ENCODE results near the gene MARCHF5.
"Not testable (repeated sequence)": the region's sequence is repeated elsewhere in the genome, so short reads cannot be mapped to it uniquely, and the experiment has no call there.

Gene MARCHF5

DNA sequence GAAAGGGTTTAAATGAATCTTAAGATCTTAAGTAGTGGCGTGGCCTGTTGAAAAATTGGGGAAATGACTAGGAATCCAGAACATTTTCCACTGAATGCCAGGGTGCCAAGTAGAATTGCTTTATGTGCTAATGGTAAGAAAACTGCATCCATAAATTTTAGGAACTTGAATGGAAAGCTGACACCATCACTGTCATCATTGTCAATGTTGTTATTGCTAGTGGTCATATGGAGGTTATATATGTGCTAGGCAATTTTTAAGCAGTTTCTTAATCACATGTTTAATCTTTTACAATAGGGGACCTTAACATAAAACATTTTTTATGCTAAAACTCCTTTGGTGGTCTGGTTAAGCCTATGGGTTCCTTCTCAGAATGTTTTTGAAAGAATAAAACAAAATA is 13.1 kb downstream of the MARCHF5 start:
- DNase-seq (ENCODE audit: low read depth in 1 of 2, low spot score in 1 of 2) = no peak

GRCh38 chr10:92305133-92306072 is 14.4 kb downstream of the MARCHF5 start:
- DNase-seq (ENCODE audit: low read depth in 1 of 2, low spot score in 1 of 2) = no peak

DNA sequence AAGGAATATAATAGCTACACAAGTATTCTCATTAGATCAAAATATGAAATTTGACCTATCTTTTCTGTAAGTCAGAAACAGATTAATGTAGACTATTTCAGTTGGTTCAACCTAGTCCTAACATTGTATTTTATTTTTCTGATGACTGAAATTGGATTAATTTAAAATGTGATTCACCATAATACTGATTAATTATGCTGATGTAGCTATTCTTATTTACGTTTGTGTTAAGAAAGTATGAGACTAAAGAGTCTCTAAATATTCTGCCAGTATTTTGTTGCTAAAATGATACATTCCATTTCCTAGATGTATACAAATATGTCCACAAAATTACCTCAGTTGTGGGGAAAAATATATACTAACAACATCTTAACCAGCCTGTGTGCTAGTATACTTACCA is 18.3 kb downstream of the MARCHF5 start:
- DNase-seq (ENCODE audit: low read depth in 1 of 2, low spot score in 1 of 2) = no peak

DNA sequence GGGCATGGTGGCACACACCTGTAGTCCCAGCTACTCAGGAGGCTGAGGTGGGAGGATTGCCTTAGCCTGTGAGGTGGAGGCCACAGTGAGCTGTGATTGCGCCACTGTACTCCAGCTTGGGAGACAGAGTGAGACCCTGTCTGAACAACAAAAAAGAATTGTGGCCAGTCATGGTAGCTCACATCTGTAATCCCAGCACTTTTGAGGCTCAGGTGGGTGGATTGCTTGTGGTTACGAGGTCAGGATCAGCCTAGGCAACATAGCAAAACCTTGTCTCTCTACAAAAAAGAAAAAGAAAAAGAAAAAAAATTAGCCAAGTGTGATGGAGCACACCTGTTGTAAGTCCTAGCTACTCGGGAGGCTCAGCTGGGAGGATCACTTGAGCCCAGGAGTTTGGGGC is 22.8 kb downstream of the MARCHF5 start:
- no peak for DNase-seq (ENCODE audit: low read depth in 1 of 2, low spot score in 1 of 2)

GRCh38 chr10:92316610-92317009 is 25.6 kb downstream of the MARCHF5 start:
- DNase-seq (ENCODE audit: low read depth in 1 of 2, low spot score in 1 of 2) = no peak

DNA sequence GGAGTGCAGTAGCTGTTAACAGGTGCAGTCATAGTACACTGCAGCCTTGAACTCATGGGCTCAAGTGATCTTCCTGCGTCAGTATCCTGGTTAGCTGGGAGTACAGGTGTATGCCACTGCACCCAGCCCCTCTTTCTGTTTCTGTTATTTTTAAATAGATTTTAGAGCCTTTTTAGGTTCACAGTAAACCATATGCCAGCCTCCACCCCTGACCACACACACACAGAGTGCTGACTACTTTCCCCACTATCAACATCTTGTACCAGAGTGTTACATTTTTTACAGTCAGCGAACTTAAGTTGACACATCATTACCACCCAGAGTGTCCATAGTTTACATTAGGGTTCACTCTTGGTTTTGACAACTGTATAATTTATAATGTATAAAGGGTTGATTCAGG is 32.1 kb downstream of the MARCHF5 start:
- DNase-seq (ENCODE audit: low read depth in 1 of 2, low spot score in 1 of 2) = no peak

DNA sequence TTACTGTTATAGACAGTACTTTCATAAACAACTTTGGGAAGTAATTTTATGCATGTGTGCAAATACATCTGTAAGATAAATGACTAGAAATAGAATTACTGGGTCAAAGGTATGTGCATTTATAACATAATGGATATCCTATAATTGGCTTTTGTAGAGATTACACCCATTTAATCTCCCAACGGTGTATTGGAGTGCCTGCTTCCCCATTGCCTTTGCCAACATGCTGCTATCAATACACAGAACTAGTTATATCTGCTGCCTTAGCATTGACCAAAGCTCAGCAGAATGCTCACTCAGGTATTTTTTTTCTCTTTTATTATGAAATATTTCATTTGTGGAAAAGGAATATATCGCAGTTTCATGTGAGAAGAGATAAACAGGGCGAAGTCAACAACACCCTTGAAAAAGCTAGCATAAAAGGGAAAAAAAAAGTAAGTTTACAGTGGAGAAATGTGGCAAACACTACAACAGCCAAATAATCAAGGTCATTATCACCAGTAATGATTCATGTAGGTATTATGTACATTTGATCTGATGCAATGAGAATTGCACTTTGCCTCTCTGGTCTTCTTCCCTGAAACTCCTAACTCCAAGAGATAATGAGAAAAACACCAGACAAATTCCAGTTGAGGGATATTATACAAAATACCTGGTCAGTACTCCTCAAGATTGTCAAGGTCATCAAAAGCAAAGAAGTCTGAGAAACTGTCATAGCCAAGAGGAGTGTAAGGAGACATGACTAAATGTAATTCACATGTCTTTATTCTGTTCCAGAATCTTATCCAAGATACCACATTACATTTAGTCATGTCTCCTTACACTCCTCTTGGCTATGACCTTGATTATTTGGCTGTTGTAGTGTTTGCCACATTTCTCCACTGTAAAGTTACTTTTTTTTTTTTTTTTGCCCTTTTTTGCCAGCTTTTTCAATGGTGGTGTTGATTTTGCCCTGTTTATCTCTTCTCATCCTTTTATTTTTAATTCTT is 36.8 kb downstream of the MARCHF5 start:
- DNase-seq (ENCODE audit: low read depth in 1 of 2, low spot score in 1 of 2) = no peak

GRCh38 chr10:92328993-92329392 is 38.0 kb downstream of the MARCHF5 start:
- no peak for DNase-seq (ENCODE audit: low read depth in 1 of 2, low spot score in 1 of 2)

- DNase-seq (ENCODE audit: low read depth in 1 of 2, low spot score in 1 of 2) = not testable (repeated sequence)
Measured at GRCh38 chr10:92329927-92330326, 39.0 kb downstream of the MARCHF5 start.

DNA sequence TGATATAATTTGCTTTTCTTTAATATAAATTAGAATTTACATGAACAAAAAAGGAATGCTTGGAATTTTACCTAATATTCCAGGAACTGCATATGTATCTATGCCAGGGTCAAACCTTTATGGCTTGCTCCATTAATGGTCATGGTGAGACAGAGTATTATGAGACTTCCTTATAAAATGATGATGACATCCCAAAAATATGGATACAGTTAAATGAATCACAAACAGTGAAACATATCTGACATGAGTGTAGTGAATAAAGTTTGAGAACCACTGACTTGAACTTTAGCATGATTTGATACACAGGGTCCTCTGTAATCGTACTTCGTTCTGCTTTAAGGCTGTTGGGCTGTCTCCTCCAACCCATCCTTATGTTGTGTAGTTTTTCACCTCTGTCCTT is 51.8 kb downstream of the MARCHF5 start:
- no peak for DNase-seq (ENCODE audit: low read depth in 1 of 2, low spot score in 1 of 2)

GRCh38 chr10:92345575-92345974 is 54.6 kb downstream of the MARCHF5 start:
- not testable (repeated sequence) for DNase-seq (ENCODE audit: low read depth in 1 of 2, low spot score in 1 of 2)

- not testable (repeated sequence) for DNase-seq (ENCODE audit: low read depth in 1 of 2, low spot score in 1 of 2)
Measured at GRCh38 chr10:92347035-92347676, 56.2 kb downstream of the MARCHF5 start.

DNA sequence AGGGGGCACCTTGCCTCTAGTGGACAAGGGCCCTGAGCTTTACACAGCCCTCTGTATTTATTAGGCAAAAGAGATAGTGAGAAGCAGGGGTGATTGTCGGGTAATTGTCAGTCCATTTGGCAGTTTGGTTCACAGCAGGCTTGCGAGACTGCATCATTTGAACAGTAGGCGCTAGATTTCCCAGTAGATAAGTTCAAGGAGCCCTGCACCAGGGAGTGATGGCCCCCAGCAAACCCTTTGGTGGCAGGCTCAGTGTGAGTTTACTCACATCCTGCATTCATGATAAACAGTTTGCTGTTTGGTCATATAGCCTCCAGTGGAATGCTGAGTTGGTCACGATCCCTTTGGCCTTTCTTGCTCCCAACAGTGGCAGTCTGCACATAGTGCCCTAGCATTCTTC is 59.4 kb downstream of the MARCHF5 start:
- DNase-seq (ENCODE audit: low read depth in 1 of 2, low spot score in 1 of 2) = no peak

DNA sequence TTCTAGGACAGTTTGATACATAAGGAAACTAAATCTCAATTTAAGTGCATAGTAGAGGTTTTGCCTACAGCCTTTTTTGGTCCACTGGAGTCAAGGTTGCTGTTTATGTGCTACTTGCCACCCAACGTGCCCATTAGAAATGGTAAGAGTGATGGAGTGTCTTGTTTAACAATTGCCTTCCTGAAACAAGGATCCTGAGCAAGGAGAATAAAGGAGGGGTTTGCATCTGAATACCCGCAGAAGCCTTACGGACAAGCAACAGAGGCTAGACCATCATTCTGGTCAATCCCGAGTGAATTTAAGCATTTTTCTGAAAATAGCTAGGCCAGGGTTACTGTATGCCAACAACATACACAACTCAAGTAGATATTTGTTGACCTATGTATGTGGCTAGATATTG is 63.6 kb downstream of the MARCHF5 start:
- DNase-seq (ENCODE audit: low read depth in 1 of 2, low spot score in 1 of 2) = no peak

DNA sequence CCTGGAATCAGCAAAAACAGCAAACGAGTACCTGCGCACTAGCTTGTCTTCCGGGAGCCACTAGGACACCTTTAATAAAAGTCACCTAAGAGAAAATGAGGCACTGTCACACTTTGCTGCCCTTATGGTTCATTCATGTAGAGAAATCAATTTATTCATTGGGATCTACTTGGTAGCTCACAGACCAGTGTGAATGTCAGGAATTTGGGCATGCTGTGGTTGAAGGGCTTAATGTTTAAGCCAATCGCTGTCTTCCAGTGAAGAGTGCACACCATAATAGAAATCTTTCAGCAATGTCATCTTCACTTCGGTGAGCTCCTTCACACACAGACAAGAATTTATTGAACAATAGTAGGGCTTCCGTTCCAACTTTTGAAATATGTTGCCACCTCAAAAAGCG is 65.1 kb downstream of the MARCHF5 start:
- no peak for DNase-seq (ENCODE audit: low read depth in 1 of 2, low spot score in 1 of 2)

DNA sequence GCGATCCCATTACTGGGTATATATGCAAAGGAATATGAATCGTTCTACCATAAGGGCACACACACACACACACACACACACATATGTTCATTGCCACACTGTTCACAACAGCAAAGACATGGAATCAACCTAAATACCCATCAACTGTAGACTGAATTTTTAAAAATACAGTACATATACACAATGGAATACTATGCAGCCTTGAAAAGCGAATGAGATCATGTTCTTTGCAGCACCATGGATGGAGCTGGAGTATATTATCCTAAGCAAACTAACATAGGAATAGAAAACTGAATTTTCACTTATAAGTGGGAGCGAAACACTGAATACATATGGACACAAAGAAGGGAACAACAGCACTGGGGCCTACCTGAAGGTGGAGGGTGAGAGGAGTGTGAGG is 72.5 kb downstream of the MARCHF5 start:
- no peak for DNase-seq (ENCODE audit: low read depth in 1 of 2, low spot score in 1 of 2)

GRCh38 chr10:92366412-92367021 is 75.5 kb downstream of the MARCHF5 start:
- no peak for DNase-seq (ENCODE audit: low read depth in 1 of 2, low spot score in 1 of 2)

DNA sequence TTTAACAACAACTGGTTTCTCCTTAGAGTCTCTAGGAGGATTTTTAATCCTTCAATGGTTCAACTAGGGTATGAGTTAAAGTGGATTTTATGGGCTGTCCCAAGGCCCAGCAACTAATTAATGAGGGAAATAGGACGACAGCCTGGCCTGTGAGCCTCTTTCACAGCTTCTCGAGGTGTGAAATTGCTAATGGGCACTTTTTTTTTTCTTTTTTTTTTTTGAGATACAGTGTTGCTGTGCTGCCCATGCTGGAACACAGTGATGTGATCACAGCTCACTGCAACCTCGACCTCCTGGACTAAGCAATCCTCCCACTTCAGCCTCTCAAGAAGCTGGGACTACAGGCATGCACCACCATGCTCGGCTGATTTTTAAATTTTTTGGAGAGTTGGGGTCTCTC is 87.0 kb downstream of the MARCHF5 start:
- DNase-seq (ENCODE audit: low read depth in 1 of 2, low spot score in 1 of 2) = no peak

DNA sequence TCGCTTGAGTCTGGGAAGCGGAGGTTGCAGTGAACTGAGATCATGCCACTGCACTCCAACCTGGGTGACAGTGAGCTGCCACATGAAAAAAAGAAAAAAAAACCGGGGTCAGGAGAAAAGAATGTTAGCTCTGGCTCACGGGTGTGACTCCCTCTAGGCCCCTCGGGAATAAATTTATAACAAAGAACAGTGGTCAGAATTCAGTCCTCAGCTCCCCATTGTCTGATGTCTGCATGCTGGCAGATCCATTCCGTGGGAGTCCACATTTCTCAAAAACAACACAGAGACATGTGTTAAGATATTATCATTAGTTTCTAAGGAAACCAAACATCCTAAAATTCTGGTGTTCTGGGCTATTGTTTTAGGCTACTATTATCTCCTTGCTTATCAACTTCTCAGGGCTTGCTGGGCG is 90.6 kb downstream of the MARCHF5 start:
- DNase-seq (ENCODE audit: low read depth in 1 of 2, low spot score in 1 of 2) = no peak

DNA sequence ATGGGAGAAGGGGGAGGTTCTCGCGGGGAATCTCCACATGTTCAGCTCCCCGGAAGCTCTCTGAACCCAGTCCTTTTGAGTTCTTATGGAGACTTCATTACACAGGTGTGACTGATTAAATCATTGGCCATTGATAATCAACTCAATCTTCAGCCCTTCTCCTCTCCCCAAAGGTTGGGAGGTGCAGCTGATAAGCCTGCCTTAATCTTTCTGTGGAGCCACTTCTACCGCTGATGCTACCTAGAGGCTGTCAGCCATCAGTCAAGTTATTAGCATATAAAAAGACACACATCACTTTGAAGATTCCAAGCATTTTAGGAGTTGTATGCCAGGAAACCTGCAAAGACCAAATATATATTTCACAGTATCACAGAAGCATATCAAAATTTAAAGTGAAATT is 91.7 kb downstream of the MARCHF5 start:
- DNase-seq (ENCODE audit: low read depth in 1 of 2, low spot score in 1 of 2) = no peak

- DNase-seq (ENCODE audit: low read depth in 1 of 2, low spot score in 1 of 2) = no peak
Measured at GRCh38 chr10:92384741-92385140, 93.8 kb downstream of the MARCHF5 start.
